Skeletal muscle cell (primary cell): ENCODE measurements around the gene PHLPP1.
"Not testable (repeated sequence)": the region's sequence is repeated elsewhere in the genome, so short reads cannot be mapped to it uniquely, and the experiment has no call there.

Experiments used
- DNase-seq: peaks from one replicate; pipeline ENCODE4 v3.0.0-alpha.2; 2010; ENCODE audit warnings: low read depth
- H3K4me3 ChIP-seq: 2 replicates; pipeline ENCODE4 v1.5.1; 2011; ENCODE audit warnings: low read depth, mild to moderate bottlenecking, control low read depth, low read length, moderate library complexity

PHLPP1 gene

DNA sequence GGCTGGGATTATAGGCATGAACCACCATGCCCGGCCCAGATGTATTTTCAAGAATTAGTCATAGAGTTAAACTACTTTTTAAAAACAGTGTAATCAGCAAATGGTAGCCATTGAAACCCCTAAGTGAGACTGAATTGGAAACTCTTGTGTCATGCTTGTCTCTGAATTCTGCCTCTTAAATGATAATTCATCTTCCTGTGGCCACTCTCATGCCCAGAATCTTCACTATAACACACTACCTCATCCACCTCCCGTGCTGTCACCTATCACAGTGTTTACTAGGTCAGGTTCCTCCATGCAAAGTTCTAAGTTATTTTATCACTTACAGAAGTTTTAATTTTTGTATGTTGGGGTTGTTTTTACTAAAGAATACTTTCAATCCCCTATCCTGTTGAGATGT lies 197.5 kb downstream of the PHLPP1 start:
- DNase-seq = no peak
- H3K4me3 ChIP-seq = no peak overlapping the region

DNA sequence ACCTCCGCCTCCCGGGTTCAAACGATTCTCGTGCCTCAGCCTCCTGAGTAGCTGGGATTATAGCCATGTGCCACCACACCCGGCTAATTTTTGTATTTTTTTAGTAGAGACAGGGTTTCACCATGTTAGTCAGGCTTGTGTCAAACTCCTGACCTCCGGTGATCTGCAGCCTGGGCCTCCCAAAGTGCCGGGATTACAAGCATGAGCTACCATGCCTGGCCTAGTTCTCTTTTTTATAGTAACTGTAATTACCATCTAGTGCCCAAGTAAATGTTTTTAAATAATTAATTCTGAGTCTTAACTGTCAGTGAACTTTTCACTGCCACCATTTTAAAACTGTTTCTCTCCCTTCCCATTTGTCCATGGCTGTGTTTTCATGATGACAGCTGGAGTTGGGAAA lies 198.5 kb downstream of the PHLPP1 start:
- not testable (repeated sequence) for DNase-seq, H3K4me3 ChIP-seq

- no peak for DNase-seq
- no peak overlapping the region for H3K4me3 ChIP-seq
Observed at GRCh38 chr18:62914871-62915392, 199.6 kb downstream of the PHLPP1 start.

DNA sequence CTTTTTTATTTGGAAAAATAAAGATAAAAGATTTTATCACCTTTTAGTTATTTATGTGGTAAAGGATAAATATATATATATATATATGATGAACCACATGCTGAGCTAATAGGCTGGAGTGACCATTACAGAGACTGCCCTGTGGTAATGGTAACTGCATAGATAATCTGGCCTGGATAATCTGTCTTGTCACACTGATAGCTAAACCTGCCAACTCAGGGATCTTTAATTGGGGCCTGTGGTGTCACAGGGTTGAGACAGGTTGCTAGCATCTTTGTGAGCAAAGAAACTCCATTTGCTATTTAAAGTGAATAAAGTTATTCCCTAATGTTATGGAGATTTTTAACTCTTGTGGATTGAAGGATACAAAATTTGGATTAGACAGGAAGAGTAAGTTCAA lies 203.0 kb downstream of the PHLPP1 start:
- no peak for DNase-seq

DNA sequence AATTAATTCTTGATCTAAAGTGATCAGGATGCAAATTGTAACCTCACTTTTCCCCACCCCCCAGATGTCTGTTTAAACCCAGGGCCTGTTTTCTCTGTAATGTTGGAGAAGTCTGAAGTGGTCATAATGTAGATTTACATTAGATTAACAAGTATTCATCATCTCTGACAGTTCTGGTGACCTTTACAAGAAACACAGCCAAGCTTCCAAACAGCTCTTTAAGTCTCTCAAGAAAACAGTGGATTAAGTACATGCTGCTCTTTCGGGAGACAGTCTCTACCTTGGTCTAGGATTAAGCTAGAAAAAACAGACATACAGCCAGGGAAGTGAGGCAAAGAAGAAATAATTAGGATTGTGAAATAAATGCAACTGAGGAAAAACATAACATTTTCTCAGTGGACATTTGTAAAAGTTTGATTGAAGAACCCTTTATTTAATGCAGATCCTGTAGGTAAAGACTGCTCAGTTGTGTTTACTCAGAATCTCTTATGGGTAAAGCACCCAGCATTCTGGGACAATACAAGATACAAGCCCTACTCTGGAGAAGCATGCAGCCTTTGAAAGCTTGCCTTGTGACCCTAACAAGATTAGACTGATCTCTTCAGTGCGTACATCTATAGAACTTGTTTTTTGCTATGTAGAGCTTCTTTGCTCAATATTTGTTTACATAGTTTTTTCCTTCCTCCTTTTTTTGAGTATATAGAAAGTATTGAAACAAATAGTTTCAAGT lies 203.9 kb downstream of the PHLPP1 start:
- no peak overlapping the region for H3K4me3 ChIP-seq
- DNase-seq = no peak

More for the DNA sequence above, 203.0 kb downstream of the PHLPP1 start:
- no peak overlapping the region for H3K4me3 ChIP-seq

DNA sequence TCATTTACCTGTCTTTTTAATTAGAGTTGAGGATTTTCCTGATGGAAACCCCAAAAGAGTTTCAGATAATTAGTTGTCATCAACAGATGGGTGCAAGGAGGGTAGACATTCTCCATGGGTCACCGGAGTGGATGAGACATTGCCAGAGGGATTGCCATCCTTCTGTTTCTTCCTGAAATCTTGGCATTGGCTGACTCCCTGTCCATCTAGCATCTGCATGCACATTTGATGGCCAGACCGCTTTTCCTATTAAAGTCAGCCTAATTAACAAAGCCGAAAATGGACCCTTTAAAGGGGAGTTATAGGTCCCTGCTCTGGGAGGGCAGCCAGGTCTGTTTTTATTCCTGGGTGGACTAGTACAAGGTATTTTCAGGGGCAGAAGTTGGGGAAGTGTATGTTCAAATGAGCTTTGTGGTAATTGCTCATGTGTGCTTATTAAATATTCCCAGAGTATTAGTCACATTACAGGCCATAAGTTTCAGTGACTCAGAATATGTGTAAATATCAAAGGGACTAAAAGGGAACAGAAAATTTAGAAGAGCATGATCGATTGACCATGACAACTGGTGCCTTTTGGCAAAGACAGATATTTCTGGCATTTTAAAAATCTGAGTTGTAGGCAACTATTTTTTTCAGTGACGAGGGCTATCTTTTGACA lies 209.8 kb downstream of the PHLPP1 start:
- DNase-seq = no peak
- H3K4me3 ChIP-seq = no peak overlapping the region

DNA sequence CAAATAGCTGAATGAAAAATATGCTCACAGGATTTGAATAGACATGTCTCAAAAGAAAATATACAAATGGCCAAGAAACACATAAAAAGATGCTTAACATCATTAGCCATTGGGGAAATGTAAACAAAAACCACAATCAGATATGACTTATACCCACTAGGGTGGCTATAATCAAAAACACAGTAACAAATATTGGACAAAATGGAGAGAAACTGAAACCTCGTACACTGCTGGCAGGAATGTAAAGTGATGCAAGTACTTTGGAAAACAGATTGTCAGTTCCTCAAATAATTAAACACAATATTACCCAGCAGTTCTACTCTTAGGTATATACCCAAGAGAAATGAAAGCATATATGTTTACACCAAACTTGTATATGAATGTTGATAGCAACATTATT lies 213.0 kb downstream of the PHLPP1 start:
- no peak overlapping the region for H3K4me3 ChIP-seq
- DNase-seq = no peak

DNA sequence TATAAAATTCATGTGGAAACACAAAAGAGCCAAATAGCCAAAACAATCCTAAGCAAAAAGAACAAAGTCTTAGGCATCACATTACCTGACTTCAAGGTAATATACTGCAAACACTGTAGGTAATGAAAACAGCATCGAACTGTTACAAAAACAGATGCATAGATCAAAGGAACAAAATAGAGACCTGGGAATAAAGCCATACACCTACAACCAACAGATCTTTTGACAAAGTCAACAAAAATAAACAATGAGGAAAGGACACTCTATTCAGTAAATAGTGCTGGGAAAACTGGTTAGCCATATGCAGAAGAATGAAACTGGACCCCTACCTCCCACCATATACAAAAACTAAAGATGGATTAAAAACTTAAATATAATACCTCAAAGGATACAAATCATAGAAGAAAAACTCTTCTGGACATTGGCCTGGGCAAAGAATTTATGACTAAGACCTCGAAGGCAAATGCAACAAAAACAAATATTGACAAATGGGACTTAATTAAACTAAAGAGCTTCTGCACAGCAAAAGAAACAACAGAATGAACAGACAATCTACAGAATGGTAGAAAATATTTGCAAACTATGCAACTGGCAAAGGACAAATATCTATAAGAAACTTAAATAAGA lies 218.0 kb downstream of the PHLPP1 start:
- no peak for DNase-seq
- no peak overlapping the region for H3K4me3 ChIP-seq

GRCh38 chr18:62935994-62936393 lies 220.7 kb downstream of the PHLPP1 start:
- DNase-seq = no peak
- H3K4me3 ChIP-seq = no peak overlapping the region

- no peak overlapping the region for H3K4me3 ChIP-seq
- no peak for DNase-seq
Observed at GRCh38 chr18:62937065-62937464, 221.7 kb downstream of the PHLPP1 start.

DNA sequence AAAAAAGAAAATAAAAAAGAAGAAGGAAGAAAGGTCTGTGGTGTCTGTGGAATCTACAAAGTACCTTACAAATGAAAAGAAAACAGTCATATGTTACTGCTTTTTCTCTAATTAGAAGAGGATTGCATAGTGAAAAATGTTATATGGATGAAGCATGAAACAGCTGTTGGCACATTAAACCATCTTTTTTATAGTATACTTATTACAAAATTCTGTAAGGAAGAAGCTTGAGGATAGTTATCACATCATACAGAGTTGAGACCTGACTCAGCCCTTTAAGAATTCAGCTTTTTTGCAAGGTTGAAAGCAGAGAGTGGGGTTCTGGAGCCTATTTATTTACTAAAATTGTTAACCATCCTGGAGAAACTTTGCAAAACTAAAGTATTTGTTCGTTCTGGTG lies 222.7 kb downstream of the PHLPP1 start:
- no peak overlapping the region for H3K4me3 ChIP-seq
- DNase-seq = no peak

- H3K4me3 ChIP-seq = no peak overlapping the region
- no peak for DNase-seq
Observed at GRCh38 chr18:62938487-62938886, 223.1 kb downstream of the PHLPP1 start.

GRCh38 chr18:62939433-62939832 lies 224.1 kb downstream of the PHLPP1 start:
- DNase-seq = no peak
- no peak overlapping the region for H3K4me3 ChIP-seq

- no peak overlapping the region for H3K4me3 ChIP-seq
- no peak for DNase-seq
Observed at GRCh38 chr18:62939926-62940325, 224.6 kb downstream of the PHLPP1 start.

GRCh38 chr18:62942578-62942977 lies 227.2 kb downstream of the PHLPP1 start:
- DNase-seq = no peak
- H3K4me3 ChIP-seq = no peak overlapping the region

DNA sequence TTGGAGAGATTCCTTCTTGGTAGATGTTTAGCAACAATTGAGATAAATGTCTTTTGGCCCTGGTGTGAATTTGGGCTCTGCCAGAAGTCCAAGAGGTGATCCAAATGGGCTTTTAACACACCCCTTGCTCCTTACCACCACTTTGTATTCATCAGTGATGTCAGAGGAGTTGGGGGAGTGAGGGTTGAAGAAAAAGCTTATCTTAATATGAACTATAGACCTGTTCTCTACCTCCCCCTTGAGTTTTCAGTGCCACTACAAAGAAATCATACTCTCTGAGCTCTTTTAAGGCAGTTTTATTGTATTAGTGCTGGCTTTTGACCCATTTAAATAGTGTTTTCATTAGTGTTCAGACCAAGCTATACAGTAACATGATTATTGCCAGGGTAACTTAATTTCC lies 229.1 kb downstream of the PHLPP1 start:
- DNase-seq = no peak
- H3K4me3 ChIP-seq = no peak overlapping the region

- no peak overlapping the region for H3K4me3 ChIP-seq
- no peak for DNase-seq
Observed at GRCh38 chr18:62948788-62949187, 233.4 kb downstream of the PHLPP1 start.

- DNase-seq = no peak
Observed at GRCh38 chr18:62950246-62950645, 234.9 kb downstream of the PHLPP1 start.

DNA sequence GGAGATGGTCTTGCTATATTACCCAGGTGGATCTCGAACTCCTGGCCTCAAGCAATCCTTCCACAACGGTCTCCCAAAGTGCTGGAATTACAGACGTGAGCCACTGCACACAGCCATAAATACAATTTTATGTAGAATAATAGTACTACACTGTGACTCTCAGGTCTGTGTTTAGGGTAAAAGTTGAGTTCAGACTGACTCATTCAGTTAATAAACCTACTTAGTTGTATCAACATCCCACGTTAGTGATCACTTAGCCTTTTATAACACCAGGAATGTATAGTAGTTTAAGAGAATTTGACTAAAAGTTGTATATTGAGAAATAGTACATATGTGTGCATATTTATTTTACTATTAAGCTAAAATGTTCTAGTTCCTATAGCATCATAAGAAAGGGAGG lies 237.5 kb downstream of the PHLPP1 start:
- DNase-seq = no peak
- no peak overlapping the region for H3K4me3 ChIP-seq

More at GRCh38 chr18:62950246-62950645, 234.9 kb downstream of the PHLPP1 start:
- no peak overlapping the region for H3K4me3 ChIP-seq

GRCh38 chr18:62953663-62954062 lies 238.3 kb downstream of the PHLPP1 start:
- no peak for DNase-seq
- H3K4me3 ChIP-seq = no peak overlapping the region

DNA sequence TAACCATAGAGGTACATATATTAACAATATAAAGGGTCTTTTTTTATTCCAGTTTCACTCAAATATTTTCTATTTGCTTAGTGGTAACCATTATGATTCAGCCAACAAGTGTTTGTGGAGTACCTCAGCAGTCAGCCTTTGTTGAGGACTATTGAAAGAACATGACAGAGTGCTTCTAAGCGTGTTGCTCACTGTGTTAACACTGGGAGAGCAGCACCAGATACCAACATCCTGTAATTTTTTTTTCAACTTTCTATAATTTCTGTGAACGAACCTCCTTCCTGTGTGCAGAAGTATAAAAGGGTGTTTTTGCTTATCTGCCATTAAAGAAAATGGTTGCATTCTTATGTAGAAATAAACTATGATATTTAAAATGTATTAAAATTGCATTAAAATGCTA lies 239.0 kb downstream of the PHLPP1 start:
- H3K4me3 ChIP-seq = no peak overlapping the region
- no peak for DNase-seq
